HG03378 (cell line): Measurements from ENCODE around the gene USP33.
"Not testable (repeated sequence)": the region's sequence is repeated elsewhere in the genome, so short reads cannot be mapped to it uniquely, and the experiment has no call there.

Experiments
- ATAC-seq: cut with Tn5 transposase; IDR thresholded peaks from one replicate; pipeline ENCODE4 v1.9.1; 2021; ENCODE audit warnings: mild to moderate bottlenecking, moderate library complexity; ENCODE audit not compliant: unreplicated experiment

The USP33 gene

GRCh38 chr1:77759071-77760028, at the start of gene USP33:
Gene USP33, minus strand, starts transcription at chr1:77759852. Its CDS starts 18,155 bp downstream, at chr1:77741697.
- ATAC-seq, result peak; percentile 81

GRCh38 chr1:77803371-77803770, 43.7 kb upstream of the USP33 start:
- no peak for ATAC-seq

- ATAC-seq, result no peak
Observed at GRCh38 chr1:77802026-77802425, 42.4 kb upstream of the USP33 start.

DNA sequence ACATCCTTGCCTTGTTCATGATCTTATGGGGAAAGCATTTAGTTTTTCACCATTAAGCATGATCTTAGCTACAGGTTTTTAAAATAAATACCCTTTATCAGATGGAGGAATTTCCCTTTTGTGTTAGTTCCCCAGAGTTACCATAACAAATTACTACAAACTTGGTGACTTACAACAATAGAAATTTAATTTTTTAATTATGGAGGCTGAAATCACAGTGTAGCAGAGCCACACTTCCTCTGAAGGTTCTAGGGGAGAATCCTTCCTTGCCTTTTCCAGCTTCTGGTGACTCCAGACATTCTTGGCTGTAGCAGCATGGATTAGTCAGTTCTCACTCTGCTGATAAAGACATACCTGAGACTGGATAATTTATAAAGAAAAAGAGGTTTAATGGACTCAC, 38.3 kb upstream of the USP33 start:
- ATAC-seq, result no peak

GRCh38 chr1:77796695-77797405, 37.2 kb upstream of the USP33 start:
- ATAC-seq, result no peak

DNA sequence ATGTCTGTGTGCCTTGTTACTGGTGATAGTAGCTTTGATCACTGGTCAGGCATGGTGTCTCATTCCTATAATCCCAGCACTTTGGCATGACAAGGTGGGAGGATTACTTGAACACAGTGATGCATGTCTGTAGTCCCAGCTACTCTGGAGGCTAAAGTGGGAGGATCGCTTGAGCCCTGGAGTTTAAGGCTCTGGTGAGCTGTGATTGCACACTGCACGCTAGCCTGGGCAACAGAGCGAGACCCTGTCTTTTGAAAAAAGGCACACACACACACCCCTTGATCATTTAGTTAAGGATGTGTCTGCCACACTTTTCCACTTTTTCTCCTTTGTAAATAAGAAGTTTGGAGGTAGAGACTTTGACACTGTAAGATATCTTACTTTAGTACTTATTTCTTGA, 34.9 kb upstream of the USP33 start:
- no peak for ATAC-seq

DNA sequence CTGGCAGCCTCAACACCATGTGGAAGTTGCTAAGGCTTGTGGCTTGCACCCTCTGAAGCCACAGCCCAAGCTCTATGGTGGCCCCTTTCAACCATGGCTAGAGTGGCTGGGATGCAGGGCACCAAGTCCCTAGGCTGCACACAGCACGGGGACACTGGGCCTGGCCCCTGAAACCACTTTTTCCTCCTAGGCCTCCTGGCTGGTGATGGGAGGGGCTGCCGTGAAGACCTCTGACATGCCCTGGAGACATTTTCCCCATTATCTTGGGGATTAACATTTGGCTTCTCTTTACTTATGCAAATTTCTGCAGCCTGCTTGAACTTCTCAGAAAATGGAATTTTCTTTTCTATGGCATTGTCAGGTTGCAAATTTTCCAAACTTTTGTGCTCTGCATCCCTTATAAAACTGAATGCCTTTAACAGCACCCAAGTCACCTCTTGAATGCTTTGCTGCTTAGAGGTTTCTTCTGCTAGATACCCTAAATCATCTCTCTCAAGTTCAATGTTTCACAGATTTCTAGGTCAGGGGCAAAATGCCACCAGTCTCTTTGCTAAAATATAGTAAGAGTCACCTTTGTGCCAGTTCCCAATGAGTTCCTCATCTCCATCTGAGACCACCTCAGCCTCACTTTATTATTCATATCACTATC, 26.6 kb upstream of the USP33 start:
- ATAC-seq, result not testable (repeated sequence)

DNA sequence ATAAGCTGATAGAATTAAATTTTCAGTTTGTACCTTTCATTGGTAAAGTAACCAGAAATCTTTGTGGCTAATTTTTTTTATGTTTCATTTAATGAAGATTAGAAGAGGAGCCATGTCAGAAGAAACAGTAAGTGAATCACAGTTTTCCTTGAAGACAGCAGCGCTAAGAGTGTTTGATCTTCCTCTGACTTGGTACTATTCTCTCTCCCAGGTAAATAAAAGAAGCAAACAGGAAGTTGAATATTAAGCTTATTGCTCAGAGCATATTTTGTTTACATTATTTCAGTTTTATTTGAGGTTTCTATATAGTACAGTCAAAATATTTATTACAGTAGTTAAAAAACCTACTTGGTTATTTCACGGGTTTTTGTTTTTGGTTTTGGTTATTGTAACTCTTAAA, 23.5 kb upstream of the USP33 start:
- ATAC-seq, result no peak

DNA sequence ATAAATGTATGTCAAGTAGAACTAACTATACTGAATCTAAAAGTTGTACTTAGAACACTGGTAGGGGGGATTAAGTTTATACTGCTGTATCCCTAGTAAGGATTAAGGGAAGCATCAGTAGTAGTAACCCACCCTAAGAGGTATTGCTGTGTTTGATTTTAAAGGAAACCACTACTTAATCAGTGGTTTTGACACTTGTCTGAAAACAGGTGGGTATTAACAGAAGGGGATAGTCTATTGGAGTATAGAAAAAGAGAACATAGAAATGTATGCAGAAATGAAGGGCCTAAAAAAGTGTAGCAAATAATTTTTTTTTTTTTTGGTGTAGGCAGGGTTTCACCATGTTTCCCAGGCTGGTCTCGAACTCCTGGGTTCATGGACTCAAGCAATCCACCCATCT, 22.0 kb upstream of the USP33 start:
- ATAC-seq, result no peak

GRCh38 chr1:77779529-77780281, 20.1 kb upstream of the USP33 start, which contains the start of gene MIGA1:
Gene MIGA1, plus strand, starts transcription at chr1:77779649. Its CDS starts 3,604 bp downstream, at chr1:77783253.
- ATAC-seq, result peak; percentile 98

DNA sequence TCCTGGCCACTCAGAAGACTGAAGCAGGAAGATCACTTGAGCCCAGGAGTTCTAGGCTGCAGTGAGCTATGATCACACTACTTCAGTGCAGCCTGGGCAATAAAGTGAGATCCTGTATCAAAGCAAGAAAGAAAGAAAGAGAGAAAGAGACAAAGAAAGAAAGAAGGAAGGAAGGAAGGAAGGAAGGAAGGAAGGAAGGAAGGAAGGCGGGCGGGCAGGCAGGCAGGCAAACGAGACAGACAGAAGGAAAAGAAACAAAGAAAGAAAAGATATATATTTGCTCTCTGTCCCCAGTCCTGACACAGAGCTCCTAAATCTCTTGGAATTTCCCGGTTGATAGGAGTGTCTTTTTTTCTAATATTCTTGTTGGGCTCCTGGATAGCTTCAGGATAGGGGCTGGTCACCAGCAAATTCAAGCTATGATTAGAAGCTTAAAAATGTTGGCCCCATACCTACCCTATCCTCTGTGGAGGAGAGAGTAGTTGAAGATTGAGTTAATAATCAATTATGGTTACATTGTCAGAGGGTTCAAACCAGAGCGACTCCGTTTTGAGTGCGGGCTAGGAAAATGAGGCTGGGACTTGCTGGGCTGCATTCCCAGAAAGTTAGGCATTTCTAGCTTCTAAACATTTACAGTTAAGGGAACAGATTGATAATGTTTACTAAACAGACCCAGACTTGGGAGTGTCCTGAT, 16.5 kb upstream of the USP33 start:
- no peak for ATAC-seq

GRCh38 chr1:77768006-77768405, 8.4 kb upstream of the USP33 start:
- ATAC-seq, result no peak

GRCh38 chr1:77762072-77762476, 2.4 kb upstream of the USP33 start:
- no peak for ATAC-seq

- no peak for ATAC-seq
Observed at GRCh38 chr1:77757603-77758002, 2.0 kb downstream of the USP33 start.

DNA sequence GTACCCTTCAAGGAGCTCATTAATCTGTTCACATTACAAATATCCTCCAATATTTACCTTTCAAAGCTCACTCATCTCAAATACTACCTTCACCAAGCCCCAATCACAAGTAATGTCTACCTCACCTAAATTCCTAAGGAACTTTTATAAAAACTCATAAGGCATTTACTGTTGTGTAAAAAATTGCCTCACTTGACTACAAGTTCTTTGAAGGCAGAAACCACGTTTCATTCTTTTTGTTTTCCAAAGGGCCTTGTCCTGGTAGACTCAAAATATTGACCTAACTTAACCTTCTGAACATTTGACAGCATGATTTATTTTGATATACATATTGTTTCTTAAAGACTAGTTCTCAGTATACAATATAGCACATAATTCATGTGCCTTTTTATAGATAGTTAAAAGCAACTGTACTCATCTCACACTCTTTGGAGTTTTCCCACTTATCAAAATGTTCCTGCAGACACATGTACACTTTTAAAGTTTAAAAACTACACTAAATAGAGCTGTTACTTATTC, 2.5 kb downstream of the USP33 start:
- ATAC-seq, result no peak

- ATAC-seq, result no peak
Observed at GRCh38 chr1:77756052-77756754, 3.4 kb downstream of the USP33 start.

GRCh38 chr1:77749489-77749888, 10.2 kb downstream of the USP33 start:
- ATAC-seq, result not testable (repeated sequence)

- ATAC-seq, result no peak
Observed at GRCh38 chr1:77744576-77744975, 15.1 kb downstream of the USP33 start.

GRCh38 chr1:77742011-77742555, 17.6 kb downstream of the USP33 start:
- ATAC-seq, result no peak
